GM13976 (cell line): ENCODE results near the gene FYB1.

Source experiments
- DNase-seq: peaks from one replicate; pipeline ENCODE4 v3.0.0; 2012; ENCODE audit warnings: low spot score
- CTCF ChIP-seq: IDR thresholded peaks from 2 replicates; pipeline ENCODE4 v1.5.1; 2012; ENCODE audit warnings: borderline replicate concordance, mild to moderate bottlenecking; ENCODE audit not compliant: insufficient read depth; ENCODE audit errors: extremely low read depth, missing control alignments, control extremely low read depth
- in situ Hi-C: fragments of 300-500 bp; cut with MboI; formaldehyde crosslinking; loops from one replicate; pipeline ENCODE4 v1.12.0; 2022; ENCODE audit warnings: low sequenced_read_pairs, mixed read lengths, inconsistent platforms; ENCODE audit not compliant: unreplicated experiment

FYB1 gene

GRCh38 chr5:39178861-39179260 is 40.5 kb downstream of the FYB1 start:
- DNase-seq, result no peak
- in situ Hi-C loops, result no loop called here
- no peak for TF ChIP-seq CTCF

GRCh38 chr5:39178171-39178570 is 41.2 kb downstream of the FYB1 start:
- in situ Hi-C loops, result no loop called here
- TF ChIP-seq CTCF, result no peak
- DNase-seq, result no peak

- DNase-seq, result no peak
- no peak for TF ChIP-seq CTCF
- in situ Hi-C loops, result no loop called here
These were observed 41.8 kb downstream of the FYB1 start for GRCh38 chr5:39177631-39177964.

GRCh38 chr5:39176759-39177630 is 42.4 kb downstream of the FYB1 start:
- no peak for TF ChIP-seq CTCF
- in situ Hi-C loops, result no loop called here
- no peak for DNase-seq

GRCh38 chr5:39175273-39175955 is 43.9 kb downstream of the FYB1 start:
- in situ Hi-C loops, result no loop called here
- no peak for TF ChIP-seq CTCF
- DNase-seq, result no peak

GRCh38 chr5:39173069-39173468 is 46.3 kb downstream of the FYB1 start:
- no peak for TF ChIP-seq CTCF
- in situ Hi-C loops, result no loop called here
- no peak for DNase-seq
